ENCODE data around the gene OGA.

- TF ChIP-seq TCF4 (CRISPR knock-in tag; IDR thresholded peaks at IDR 0.05; ENCODE audit: borderline replicate concordance) (no peak), ZNF70 (CRISPR knock-in tag; IDR thresholded peaks at IDR 0.05) (no peak), RARB (CRISPR knock-in tag; IDR thresholded peaks at IDR 0.05) (no peak), ESRRG (CRISPR knock-in tag; IDR thresholded peaks at IDR 0.05) (no peak)
- TF ChIP-seq, protein P1, sequence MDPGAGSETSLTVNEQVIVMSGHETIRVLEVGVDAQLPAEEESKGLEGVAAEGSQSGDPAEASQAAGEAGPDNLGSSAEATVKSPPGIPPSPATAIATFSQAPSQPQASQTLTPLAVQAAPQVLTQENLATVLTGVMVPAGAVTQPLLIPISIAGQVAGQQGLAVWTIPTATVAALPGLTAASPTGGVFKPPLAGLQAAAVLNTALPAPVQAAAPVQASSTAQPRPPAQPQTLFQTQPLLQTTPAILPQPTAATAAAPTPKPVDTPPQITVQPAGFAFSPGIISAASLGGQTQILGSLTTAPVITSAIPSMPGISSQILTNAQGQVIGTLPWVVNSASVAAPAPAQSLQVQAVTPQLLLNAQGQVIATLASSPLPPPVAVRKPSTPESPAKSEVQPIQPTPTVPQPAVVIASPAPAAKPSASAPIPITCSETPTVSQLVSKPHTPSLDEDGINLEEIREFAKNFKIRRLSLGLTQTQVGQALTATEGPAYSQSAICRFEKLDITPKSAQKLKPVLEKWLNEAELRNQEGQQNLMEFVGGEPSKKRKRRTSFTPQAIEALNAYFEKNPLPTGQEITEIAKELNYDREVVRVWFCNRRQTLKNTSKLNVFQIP (CRISPR knock-in tag; IDR thresholded peaks at IDR 0.05; ENCODE audit: borderline replicate concordance, low read depth), result no peak
- TF ChIP-seq, protein P2, sequence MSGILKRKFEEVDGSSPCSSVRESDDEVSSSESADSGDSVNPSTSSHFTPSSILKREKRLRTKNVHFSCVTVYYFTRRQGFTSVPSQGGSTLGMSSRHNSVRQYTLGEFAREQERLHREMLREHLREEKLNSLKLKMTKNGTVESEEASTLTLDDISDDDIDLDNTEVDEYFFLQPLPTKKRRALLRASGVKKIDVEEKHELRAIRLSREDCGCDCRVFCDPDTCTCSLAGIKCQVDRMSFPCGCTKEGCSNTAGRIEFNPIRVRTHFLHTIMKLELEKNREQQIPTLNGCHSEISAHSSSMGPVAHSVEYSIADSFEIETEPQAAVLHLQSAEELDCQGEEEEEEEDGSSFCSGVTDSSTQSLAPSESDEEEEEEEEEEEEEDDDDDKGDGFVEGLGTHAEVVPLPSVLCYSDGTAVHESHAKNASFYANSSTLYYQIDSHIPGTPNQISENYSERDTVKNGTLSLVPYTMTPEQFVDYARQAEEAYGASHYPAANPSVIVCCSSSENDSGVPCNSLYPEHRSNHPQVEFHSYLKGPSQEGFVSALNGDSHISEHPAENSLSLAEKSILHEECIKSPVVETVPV (CRISPR knock-in tag; IDR thresholded peaks at IDR 0.05), result no peak
- TF ChIP-seq, protein P3, sequence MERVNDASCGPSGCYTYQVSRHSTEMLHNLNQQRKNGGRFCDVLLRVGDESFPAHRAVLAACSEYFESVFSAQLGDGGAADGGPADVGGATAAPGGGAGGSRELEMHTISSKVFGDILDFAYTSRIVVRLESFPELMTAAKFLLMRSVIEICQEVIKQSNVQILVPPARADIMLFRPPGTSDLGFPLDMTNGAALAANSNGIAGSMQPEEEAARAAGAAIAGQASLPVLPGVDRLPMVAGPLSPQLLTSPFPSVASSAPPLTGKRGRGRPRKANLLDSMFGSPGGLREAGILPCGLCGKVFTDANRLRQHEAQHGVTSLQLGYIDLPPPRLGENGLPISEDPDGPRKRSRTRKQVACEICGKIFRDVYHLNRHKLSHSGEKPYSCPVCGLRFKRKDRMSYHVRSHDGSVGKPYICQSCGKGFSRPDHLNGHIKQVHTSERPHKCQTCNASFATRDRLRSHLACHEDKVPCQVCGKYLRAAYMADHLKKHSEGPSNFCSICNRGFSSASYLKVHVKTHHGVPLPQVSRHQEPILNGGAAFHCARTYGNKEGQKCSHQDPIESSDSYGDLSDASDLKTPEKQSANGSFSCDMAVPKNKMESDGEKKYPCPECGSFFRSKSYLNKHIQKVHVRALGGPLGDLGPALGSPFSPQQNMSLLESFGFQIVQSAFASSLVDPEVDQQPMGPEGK (CRISPR knock-in tag; IDR thresholded peaks at IDR 0.05; ENCODE audit: borderline replicate concordance), result no peak
- TF ChIP-seq, protein P4, sequence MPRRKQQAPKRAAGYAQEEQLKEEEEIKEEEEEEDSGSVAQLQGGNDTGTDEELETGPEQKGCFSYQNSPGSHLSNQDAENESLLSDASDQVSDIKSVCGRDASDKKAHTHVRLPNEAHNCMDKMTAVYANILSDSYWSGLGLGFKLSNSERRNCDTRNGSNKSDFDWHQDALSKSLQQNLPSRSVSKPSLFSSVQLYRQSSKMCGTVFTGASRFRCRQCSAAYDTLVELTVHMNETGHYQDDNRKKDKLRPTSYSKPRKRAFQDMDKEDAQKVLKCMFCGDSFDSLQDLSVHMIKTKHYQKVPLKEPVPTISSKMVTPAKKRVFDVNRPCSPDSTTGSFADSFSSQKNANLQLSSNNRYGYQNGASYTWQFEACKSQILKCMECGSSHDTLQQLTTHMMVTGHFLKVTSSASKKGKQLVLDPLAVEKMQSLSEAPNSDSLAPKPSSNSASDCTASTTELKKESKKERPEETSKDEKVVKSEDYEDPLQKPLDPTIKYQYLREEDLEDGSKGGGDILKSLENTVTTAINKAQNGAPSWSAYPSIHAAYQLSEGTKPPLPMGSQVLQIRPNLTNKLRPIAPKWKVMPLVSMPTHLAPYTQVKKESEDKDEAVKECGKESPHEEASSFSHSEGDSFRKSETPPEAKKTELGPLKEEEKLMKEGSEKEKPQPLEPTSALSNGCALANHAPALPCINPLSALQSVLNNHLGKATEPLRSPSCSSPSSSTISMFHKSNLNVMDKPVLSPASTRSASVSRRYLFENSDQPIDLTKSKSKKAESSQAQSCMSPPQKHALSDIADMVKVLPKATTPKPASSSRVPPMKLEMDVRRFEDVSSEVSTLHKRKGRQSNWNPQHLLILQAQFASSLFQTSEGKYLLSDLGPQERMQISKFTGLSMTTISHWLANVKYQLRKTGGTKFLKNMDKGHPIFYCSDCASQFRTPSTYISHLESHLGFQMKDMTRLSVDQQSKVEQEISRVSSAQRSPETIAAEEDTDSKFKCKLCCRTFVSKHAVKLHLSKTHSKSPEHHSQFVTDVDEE (CRISPR knock-in tag; IDR thresholded peaks at IDR 0.05), result no peak
Observed at GRCh38 chr10:101829561-101830315, 11.5 kb upstream of the OGA start.
